ENCODE results near the gene UBE2D2. TPM values are rescaled to one million over a fixed set of nuclear protein-coding genes. Genes with fewer than 3 reads are reported as not detected.

Gene UBE2D2
- total and polyA plus RNA-seq, 10 of the 15 experiments (the other 5 are each of a cell fraction or from before 2014, with no cell fraction given), result 58.6 to 245 (median 128) TPM

DNA sequence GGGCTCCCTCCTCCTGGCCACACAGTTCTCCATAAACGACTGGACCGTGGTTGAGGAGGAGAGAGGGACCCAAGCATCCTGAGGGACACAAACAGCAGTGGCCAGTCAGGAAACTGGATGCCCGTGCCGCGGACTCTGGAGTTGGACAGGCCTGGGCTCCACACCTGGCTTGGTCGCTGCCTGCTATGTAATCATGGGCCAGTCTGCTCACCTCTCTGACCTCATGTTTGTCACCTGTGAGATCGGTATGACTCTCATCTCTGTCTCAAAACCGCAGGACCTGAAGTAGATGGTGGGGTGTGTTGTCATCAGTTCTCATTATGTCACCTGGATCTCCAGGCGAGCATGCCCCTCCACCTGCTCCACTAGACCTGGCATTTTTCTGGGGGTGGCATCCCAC is 101.5 kb downstream of the UBE2D2 start:
- intact Hi-C loops (cut with micrococcal nuclease; ENCODE audit: unreplicated experiment), result loop anchor here (5.0 kb wide), 1 partner anchor 205 kb away; no protein-coding TSS in a partner anchor
- Histone ChIP-seq H3K27me3 (replicated peaks in 1 of 2; ENCODE audit: control insufficient read depth in 2 of 2, insufficient read depth in 2 of 2, low read length in 1 of 2) (no peaks in the 10 kb centered on the region), H3K79me2 (ENCODE audit: control insufficient read depth, insufficient read depth, low read length) (peaks cover 99% of the 10 kb centered on the region), H3K4me3 (no peak overlapping the region), H3K36me3 (ENCODE audit: control insufficient read depth in 2 of 2, insufficient read depth in 2 of 2, low read length in 1 of 2) (peaks cover 3 to 20% of the 10 kb centered on the region in 2 experiments; a peak in 2 of 4 replicates), H3K4me2 (ENCODE audit: control insufficient read depth, insufficient read depth) (peak overlapping the region; percentile 45), H3K9me3 (replicated peaks; ENCODE audit: control insufficient read depth, insufficient read depth, low read length) (no peaks in the 10 kb centered on the region), H3K4me1 (ENCODE audit: control insufficient read depth, insufficient read depth, low read length) (peaks cover 97% of the 10 kb centered on the region), H2AFZ (ENCODE audit: control insufficient read depth, low read depth, low read length) (no peak overlapping the region), H3K27ac (ENCODE audit: control insufficient read depth, insufficient read depth) (peak overlapping the region; percentile 14), H4K20me1 (ENCODE audit: control insufficient read depth, insufficient read depth) (peaks cover 4% of the 10 kb centered on the region; the same call in 1 of the 2 replicates), H3K9ac (ENCODE audit: control insufficient read depth, insufficient read depth, low read length) (no peak overlapping the region)
- ChIA-PET RAD21 (ENCODE audit: unreplicated experiment) (interaction anchor here (1.5 to 14.6 kb wide), 5 partner anchors 10 to 27 kb away, joined by 3 to 186 read pairs (median 89); partner anchors contain the start of gene CXXC5), CTCF (interaction anchor here (1.1 kb wide), 1 partner anchor 9 kb away, joined by 4 read pairs; no protein-coding TSS in a partner anchor), POLR2A (interaction anchor here (0.6 to 16.9 kb wide), 6 partner anchors 8 to 26 kb away, joined by 4 to 163 read pairs (median 12); partner anchors contain the start of gene CXXC5), SMC1A (ENCODE audit: uncharacterized antibody, unreplicated experiment) (interaction anchor here (1.2 to 13.6 kb wide), 4 partner anchors 7 to 29 kb away, joined by 3 to 151 read pairs (median 32); partner anchors contain the start of gene CXXC5)
- no TSS peak for BruUV-seq (replicated peaks)
- in situ Hi-C loops (cut with MboI), result no loop called here
- peak; percentile 4; the same call in 2 of the 3 replicates for ATAC-seq
- peak; percentile 31 for FAIRE-seq
- WGBS (ENCODE audit: insufficient coverage, insufficient replicate concordance, low lambda C conversion rate, missing lambda C conversion rate), result 18% methylated on average over 8 of the region's 9 CpGs
- DNase-seq (ENCODE audit: low read depth, low spot score), result no peak
- TF ChIP-seq, protein P1, sequence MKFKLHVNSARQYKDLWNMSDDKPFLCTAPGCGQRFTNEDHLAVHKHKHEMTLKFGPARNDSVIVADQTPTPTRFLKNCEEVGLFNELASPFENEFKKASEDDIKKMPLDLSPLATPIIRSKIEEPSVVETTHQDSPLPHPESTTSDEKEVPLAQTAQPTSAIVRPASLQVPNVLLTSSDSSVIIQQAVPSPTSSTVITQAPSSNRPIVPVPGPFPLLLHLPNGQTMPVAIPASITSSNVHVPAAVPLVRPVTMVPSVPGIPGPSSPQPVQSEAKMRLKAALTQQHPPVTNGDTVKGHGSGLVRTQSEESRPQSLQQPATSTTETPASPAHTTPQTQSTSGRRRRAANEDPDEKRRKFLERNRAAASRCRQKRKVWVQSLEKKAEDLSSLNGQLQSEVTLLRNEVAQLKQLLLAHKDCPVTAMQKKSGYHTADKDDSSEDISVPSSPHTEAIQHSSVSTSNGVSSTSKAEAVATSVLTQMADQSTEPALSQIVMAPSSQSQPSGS (IDR thresholded peaks at IDR 0.05; ENCODE audit: low read length), result no peak
- TF ChIP-seq CBX3 (IDR thresholded peaks at IDR 0.05; ENCODE audit: borderline replicate concordance, low read depth), result no peak
- no peak for TF ChIP-seq RUNX3 (IDR thresholded peaks at IDR 0.05; ENCODE audit: low read length)
- TF ChIP-seq, protein P2, sequence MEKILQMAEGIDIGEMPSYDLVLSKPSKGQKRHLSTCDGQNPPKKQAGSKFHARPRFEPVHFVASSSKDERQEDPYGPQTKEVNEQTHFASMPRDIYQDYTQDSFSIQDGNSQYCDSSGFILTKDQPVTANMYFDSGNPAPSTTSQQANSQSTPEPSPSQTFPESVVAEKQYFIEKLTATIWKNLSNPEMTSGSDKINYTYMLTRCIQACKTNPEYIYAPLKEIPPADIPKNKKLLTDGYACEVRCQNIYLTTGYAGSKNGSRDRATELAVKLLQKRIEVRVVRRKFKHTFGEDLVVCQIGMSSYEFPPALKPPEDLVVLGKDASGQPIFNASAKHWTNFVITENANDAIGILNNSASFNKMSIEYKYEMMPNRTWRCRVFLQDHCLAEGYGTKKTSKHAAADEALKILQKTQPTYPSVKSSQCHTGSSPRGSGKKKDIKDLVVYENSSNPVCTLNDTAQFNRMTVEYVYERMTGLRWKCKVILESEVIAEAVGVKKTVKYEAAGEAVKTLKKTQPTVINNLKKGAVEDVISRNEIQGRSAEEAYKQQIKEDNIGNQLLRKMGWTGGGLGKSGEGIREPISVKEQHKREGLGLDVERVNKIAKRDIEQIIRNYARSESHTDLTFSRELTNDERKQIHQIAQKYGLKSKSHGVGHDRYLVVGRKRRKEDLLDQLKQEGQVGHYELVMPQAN (conservative IDR thresholded peaks at IDR 0.05), result no peak
- no peak for TF ChIP-seq NRF1 (conservative IDR thresholded peaks at IDR 0.05; ENCODE audit: low read depth, low read length)
- no peak for TF ChIP-seq FOXM1 (IDR thresholded peaks at IDR 0.05; ENCODE audit: low read depth, low read length)
- no peak for TF ChIP-seq FOS (IDR thresholded peaks at IDR 0.05; ENCODE audit: borderline replicate concordance, extremely low read depth, insufficient read length)
- TF ChIP-seq CBX5 (IDR thresholded peaks at IDR 0.05; ENCODE audit: low read depth), result no peak
- no peak for TF ChIP-seq YY1 (IDR thresholded peaks at IDR 0.05; ENCODE audit: low read depth, low read length)
- TF ChIP-seq, protein P3, sequence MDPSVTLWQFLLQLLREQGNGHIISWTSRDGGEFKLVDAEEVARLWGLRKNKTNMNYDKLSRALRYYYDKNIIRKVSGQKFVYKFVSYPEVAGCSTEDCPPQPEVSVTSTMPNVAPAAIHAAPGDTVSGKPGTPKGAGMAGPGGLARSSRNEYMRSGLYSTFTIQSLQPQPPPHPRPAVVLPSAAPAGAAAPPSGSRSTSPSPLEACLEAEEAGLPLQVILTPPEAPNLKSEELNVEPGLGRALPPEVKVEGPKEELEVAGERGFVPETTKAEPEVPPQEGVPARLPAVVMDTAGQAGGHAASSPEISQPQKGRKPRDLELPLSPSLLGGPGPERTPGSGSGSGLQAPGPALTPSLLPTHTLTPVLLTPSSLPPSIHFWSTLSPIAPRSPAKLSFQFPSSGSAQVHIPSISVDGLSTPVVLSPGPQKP (IDR thresholded peaks at IDR 0.05; ENCODE audit: low read depth, low read length), result no peak
- no peak for TF ChIP-seq NFIC (IDR thresholded peaks at IDR 0.05; ENCODE audit: low read depth, low read length)
- peak; percentile 92 for TF ChIP-seq NR2F1 (conservative IDR thresholded peaks at IDR 0.05)
- no peak for TF ChIP-seq ETV6 (conservative IDR thresholded peaks at IDR 0.05 in 1 of 2, IDR thresholded peaks at IDR 0.05 in 1 of 2; ENCODE audit: borderline replicate concordance in 1 of 2, low read depth in 1 of 2)
- TF ChIP-seq RAD51 (IDR thresholded peaks at IDR 0.05), result no peak
- TF ChIP-seq CREM (IDR thresholded peaks at IDR 0.05; ENCODE audit: low read depth), result peak; percentile 97
- TF ChIP-seq LARP7 (IDR thresholded peaks at IDR 0.05), result no peak
- no peak for TF ChIP-seq EZH2 (IDR thresholded peaks at IDR 0.05; ENCODE audit: borderline replicate concordance, control insufficient read depth, low read depth, low read length)
- TF ChIP-seq JUNB (IDR thresholded peaks at IDR 0.05), result peak; percentile 62
- no peak for TF ChIP-seq NFXL1 (IDR thresholded peaks at IDR 0.05; ENCODE audit: borderline replicate concordance)
- peak; percentile 88 for TF ChIP-seq ATF7 (IDR thresholded peaks at IDR 0.05; ENCODE audit: low read depth)
- TF ChIP-seq POU2F2 (IDR thresholded peaks at IDR 0.05; ENCODE audit: borderline replicate concordance, low read depth, low read length), result no peak
- TF ChIP-seq DPF2 (IDR thresholded peaks at IDR 0.05), result peak; percentile 69
